ENCODE measurements around the gene OR10H3.

The OR10H3 gene

DNA sequence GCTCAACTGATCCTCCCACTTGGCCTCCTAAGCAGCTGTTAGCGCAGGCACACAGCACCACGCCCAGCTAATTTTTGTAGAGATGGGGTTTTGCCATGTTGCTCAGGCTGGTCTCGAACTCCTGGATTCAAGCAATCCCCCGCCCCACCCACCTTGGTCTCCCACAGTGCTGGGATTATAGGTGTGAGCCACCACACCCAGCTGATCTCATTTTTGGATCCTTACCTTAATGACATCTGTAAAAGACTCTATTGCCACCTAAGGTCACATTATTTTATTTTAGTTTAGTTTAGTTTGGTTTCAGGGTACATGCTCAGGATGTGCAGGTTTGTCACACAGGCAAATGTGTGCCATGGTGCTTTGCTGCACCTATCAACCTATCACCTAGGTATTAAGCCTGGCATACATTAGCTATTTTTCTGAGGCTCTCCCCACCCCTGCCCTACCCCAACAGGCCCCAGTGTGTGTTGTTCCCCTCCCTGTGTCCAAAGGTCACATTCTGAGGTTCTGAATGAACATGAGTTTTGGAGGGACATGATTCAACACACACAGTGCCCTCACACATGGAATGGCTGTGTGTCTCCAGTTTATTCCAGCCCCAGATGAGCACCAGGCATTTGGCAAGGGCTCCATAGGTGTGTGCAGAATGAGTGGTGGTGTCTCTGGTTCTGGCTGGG is 50.9 kb downstream of the OR10H3 start:
- H3K27ac Mint-ChIP-seq, result no peak overlapping the region
- H3K4me3 Mint-ChIP-seq, result no peak overlapping the region
- no peaks in the 10 kb centered on the region for H3K9me3 Mint-ChIP-seq
- H3K27me3 Mint-ChIP-seq, result peaks cover 21% of the 10 kb centered on the region
- no peak for DNase-seq
- no peaks in the 10 kb centered on the region for H3K4me1 Mint-ChIP-seq (ENCODE audit: low read depth)
- H3K36me3 Mint-ChIP-seq (ENCODE audit: low read depth), result no peaks in the 10 kb centered on the region

GRCh38 chr19:15790096-15790495 is 52.3 kb downstream of the OR10H3 start:
- no peak for DNase-seq
- Mint-ChIP-seq H3K4me3 (no peak overlapping the region), H3K4me1 (ENCODE audit: low read depth) (no peaks in the 10 kb centered on the region), H3K27ac (no peak overlapping the region), H3K36me3 (ENCODE audit: low read depth) (no peaks in the 10 kb centered on the region), H3K9me3 (no peaks in the 10 kb centered on the region), H3K27me3 (peaks cover 23% of the 10 kb centered on the region)
